ENCODE results near the gene ABTB2. TPM values are rescaled to one million over a fixed set of nuclear protein-coding genes. Genes with fewer than 3 reads are reported as not detected.

Gene ABTB2
- total RNA-seq, 1 experiment from 2014 or later, result 3.3 TPM

DNA sequence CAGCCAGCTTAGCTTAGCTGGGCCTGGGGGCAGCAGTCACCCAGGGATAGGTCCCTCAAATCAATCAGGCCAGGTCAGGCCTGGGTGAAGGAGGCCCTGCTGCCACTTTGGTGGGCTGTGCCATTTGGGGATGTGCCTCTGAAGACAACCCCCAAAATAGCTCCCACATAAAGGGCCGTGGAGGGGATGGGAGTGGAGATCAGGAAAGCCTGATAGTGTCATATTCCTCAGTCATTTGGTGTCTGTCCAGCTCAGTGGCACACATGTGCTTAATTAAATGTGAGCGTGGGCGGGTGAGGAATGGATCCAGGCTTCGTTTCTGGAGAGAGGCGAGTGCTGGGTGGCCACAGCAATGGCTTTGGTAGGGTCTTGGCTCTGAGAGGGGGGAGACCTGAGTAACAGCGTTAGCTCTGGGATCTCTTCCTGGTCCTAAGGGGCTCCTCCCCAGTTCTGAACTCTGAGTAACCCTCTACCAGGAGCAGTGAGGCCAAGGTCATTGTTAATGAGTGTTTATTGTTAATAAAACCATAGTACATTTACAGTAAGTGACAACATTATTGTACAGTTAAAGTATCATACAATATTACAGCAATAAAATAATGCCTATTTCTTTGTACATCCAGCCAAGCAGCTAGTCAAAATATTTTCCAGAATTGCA lies 207.2 kb downstream of the ABTB2 start:
- in situ Hi-C loops (cut with HindIII; ENCODE audit: low pct_unique_long_range_greater_than_20kb, low sequenced_read_pairs), result no loop called here

GRCh38 chr11:34149786-34150185 lies 208.0 kb downstream of the ABTB2 start:
- in situ Hi-C loops (cut with HindIII; ENCODE audit: low pct_unique_long_range_greater_than_20kb, low sequenced_read_pairs), result no loop called here
- peak; percentile 10 for DNase-seq (ENCODE audit: low read depth, low spot score)

More for the DNA sequence above, 207.2 kb downstream of the ABTB2 start:
- no peak for DNase-seq (ENCODE audit: low read depth, low spot score)

- in situ Hi-C loops (cut with HindIII; ENCODE audit: low pct_unique_long_range_greater_than_20kb, low sequenced_read_pairs), result no loop called here
- DNase-seq (ENCODE audit: low read depth, low spot score), result no peak
These were observed 208.5 kb downstream of the ABTB2 start for GRCh38 chr11:34149274-34149673.

DNA sequence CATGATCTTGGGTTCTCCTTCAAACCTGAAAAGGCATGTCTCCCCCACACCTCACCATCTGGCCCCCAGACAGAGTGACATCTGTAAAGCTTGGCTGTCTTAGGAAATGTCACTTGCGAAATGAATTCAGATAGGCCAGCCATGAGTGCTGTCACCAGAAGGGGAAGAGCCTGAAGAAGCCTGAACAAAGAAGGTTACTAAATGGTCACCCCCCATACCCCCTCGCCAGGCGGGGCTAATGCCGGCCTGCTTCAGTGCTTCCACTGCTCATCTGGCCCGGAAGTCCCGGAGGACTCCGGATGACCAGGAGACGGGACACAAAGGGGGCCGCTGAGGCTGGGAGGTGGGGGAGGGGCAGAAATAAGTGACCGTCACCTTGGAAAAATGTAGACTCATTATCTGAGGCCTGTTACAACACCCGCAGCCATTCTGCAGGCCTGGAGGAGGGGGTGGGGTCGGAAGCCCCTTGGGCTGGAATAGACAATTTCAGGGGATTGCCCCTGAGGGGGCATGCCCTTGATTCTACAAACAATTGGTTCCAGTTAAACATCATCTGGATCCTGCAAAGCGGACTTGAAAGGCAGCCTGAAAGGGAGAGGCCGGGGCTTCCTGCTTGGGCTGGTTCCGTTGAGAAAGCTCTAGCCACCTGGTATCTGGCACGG lies 209.2 kb downstream of the ABTB2 start:
- DNase-seq (ENCODE audit: low read depth, low spot score), result no peak
- in situ Hi-C loops (cut with HindIII; ENCODE audit: low pct_unique_long_range_greater_than_20kb, low sequenced_read_pairs), result no loop called here

DNA sequence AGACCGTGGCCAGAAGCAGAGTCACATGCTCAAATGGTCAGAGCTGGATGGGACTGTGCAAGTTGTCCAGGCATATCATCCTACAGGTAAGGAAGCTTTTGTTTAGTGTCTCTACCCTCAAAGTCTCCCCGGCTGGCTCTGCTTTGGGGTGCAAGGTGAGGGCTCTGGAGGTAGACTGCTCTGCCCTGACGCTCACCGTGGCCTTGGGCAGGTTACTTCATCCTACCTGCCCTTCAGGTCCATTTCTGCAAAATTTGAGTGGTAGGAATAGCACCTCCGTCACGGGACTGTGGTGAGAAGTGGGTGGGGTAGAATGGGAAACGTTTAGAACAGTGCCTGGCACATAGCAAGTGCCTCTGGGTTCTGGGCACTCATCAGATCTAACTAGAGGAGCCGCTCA lies 210.2 kb downstream of the ABTB2 start:
- in situ Hi-C loops (cut with HindIII; ENCODE audit: low pct_unique_long_range_greater_than_20kb, low sequenced_read_pairs), result no loop called here
- no peak for DNase-seq (ENCODE audit: low read depth, low spot score)

DNA sequence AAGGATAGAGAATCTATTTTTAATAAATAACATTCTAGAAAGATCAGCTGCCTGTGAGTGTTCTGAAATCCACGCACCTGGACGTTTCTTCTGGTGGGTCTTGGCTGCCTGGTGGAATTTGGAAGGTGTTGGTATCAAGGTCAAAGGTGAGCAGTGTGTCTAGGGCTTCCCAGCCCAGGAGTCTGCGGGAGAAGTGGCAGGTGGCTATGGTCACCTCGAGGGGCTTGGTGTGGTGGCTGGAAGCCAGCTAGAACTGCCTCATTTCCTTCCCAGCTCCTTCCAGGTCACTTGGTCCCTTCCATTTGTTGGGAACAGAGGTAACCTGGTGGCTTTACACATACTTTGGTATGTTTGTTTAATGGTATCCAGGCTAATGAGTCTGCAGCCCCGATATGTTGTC lies 210.9 kb downstream of the ABTB2 start:
- DNase-seq (ENCODE audit: low read depth, low spot score), result no peak
- in situ Hi-C loops (cut with HindIII; ENCODE audit: low pct_unique_long_range_greater_than_20kb, low sequenced_read_pairs), result no loop called here

- in situ Hi-C loops (cut with HindIII; ENCODE audit: low pct_unique_long_range_greater_than_20kb, low sequenced_read_pairs), result no loop called here
These were observed 211.4 kb downstream of the ABTB2 start for GRCh38 chr11:34146411-34146810.

GRCh38 chr11:34145847-34146381 lies 211.9 kb downstream of the ABTB2 start:
- in situ Hi-C loops (cut with HindIII; ENCODE audit: low pct_unique_long_range_greater_than_20kb, low sequenced_read_pairs), result no loop called here
- DNase-seq (ENCODE audit: low read depth, low spot score), result no peak

More at GRCh38 chr11:34146411-34146810, 211.4 kb downstream of the ABTB2 start:
- no peak for DNase-seq (ENCODE audit: low read depth, low spot score)

DNA sequence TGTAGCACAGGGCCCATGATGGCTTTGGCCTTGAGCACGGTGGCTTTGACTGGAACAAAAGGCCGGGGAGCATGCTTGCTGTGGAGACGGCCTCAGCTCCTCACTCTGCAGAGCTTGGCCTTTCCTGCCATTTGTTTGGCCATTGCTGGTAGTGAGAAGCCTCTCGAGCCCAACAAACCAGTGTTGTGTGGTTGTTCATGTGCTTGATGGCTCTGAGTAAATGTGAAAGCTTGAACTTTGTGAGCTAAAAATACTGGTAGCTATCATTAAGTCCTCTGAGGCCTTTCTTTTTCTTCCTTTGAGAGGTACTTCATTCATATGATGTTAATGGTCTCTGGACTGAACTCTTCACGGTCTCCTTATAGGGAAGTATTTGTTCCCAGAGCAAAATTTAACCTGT lies 212.7 kb downstream of the ABTB2 start:
- in situ Hi-C loops (cut with HindIII; ENCODE audit: low pct_unique_long_range_greater_than_20kb, low sequenced_read_pairs), result no loop called here
- no peak for DNase-seq (ENCODE audit: low read depth, low spot score)

GRCh38 chr11:34143048-34143447 lies 214.8 kb downstream of the ABTB2 start:
- in situ Hi-C loops (cut with HindIII; ENCODE audit: low pct_unique_long_range_greater_than_20kb, low sequenced_read_pairs), result no loop called here
- DNase-seq (ENCODE audit: low read depth, low spot score), result no peak

DNA sequence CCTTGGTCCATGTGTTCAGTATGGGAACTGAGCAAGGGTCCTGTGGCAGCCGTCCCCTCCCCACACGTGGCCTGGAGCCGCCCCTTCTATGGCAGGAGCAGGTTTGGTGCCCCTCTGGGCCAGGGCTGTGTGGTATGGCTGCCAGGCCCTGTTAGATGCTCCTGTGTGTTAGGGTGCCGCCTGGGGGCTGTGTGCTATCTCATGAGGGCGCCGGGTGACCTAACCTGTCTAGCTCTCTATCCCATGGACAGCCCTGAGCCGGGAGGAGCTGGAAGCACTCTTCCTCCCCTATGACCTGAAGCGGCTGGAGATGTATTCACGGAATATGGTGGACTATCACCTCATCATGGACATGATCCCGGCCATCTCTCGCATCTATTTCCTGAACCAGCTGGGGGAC lies 217.7 kb downstream of the ABTB2 start:
- DNase-seq (ENCODE audit: low read depth, low spot score), result no peak
- in situ Hi-C loops (cut with HindIII; ENCODE audit: low pct_unique_long_range_greater_than_20kb, low sequenced_read_pairs), result no loop called here

DNA sequence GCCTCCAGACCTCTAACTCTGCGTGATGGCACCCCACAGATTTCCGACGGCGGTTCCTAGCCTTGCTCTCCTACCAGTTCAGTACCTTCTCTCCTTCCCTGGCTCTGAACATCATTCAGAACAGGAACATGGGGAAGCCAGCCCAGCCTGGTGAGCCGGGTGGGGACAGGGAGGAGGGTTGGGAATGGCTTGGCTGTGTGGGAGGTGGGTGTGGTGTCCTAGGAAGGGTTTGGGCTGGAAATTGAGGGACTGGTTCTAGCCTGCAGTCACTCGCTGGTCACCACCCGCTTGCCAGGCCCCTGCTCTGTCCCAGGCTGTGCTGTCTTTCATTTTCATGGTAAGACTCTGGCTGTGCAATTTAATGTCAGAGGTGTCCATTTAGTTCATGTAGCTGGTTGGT lies 218.5 kb downstream of the ABTB2 start:
- in situ Hi-C loops (cut with HindIII; ENCODE audit: low pct_unique_long_range_greater_than_20kb, low sequenced_read_pairs), result no loop called here
- DNase-seq (ENCODE audit: low read depth, low spot score), result no peak

GRCh38 chr11:34136420-34136819 lies 221.4 kb downstream of the ABTB2 start:
- no peak for DNase-seq (ENCODE audit: low read depth, low spot score)
- in situ Hi-C loops (cut with HindIII; ENCODE audit: low pct_unique_long_range_greater_than_20kb, low sequenced_read_pairs), result no loop called here

DNA sequence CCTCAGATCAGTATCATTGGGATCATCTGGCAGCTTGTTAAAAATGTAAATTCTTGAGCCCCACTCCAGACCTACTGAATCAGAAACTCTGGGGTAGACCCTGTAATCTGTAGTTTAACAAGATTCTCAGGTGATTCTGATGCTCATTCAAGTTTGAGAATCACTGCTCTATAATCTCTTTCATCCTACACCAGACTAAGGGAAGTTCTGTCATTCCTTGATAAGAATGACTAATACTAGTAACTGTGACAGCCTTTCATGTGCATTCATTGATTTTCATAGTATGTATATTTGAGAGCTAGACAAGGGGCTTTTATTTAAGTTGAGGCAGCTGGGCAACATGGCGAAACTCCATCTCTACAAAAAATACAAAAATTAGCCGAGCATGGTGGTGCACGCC lies 222.4 kb downstream of the ABTB2 start:
- in situ Hi-C loops (cut with HindIII; ENCODE audit: low pct_unique_long_range_greater_than_20kb, low sequenced_read_pairs), result no loop called here
- DNase-seq (ENCODE audit: low read depth, low spot score), result no peak

DNA sequence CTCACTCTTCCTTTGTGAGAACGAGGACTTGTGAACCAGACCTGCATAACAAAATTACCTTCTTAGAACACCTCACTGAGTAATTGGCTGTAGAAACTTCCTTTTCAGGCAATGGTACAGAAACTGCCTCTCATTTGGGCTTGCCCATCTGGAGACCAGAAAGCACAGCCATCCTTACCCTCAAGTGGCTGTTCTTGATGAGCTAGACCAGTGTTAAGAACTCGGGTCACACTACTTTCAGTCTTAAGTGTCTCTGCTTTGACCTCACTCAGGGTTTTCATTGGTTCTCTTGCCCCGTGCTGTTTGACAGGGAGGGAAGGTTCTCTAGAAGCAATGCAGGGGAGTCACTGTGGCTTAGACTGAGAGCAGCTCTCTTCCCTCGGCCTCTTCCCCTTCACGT lies 223.0 kb downstream of the ABTB2 start:
- DNase-seq (ENCODE audit: low read depth, low spot score), result no peak
- in situ Hi-C loops (cut with HindIII; ENCODE audit: low pct_unique_long_range_greater_than_20kb, low sequenced_read_pairs), result no loop called here

DNA sequence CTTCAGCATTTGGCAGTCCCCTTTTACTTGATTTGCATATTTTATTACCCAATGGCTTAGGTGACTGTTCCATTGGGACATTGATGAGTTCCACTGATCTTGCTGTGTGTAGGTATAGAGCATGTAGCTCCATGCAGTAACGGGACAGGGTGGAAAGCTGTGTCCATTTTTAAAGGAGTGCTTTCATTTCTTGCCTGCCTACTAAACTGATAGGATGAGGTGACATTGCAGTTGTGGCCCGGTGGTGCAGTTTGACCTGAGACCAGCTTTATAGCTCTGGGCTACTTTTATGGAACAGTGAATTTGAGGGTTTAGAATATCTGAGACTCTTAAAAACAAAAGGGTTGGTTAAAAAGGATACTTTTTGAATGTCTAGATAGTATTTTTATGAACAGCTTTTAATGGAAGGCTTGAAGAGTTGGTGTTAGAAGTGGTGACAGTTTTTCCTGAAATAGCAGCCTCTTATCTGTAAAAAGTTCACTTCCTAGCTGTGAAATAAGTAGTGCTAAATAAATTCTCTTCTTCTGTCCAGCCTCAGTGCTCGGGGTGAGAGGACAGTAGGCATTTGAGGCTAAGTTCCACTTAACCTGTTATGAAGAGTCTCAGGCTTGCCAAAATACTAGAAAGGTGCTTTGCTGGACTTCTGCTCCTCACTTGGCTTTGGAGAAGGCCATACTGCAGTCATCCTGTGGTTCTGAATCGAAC lies 225.4 kb downstream of the ABTB2 start:
- in situ Hi-C loops (cut with HindIII; ENCODE audit: low pct_unique_long_range_greater_than_20kb, low sequenced_read_pairs), result no loop called here
- DNase-seq (ENCODE audit: low read depth, low spot score), result no peak

GRCh38 chr11:34128824-34129223 lies 229.0 kb downstream of the ABTB2 start:
- no peak for DNase-seq (ENCODE audit: low read depth, low spot score)

DNA sequence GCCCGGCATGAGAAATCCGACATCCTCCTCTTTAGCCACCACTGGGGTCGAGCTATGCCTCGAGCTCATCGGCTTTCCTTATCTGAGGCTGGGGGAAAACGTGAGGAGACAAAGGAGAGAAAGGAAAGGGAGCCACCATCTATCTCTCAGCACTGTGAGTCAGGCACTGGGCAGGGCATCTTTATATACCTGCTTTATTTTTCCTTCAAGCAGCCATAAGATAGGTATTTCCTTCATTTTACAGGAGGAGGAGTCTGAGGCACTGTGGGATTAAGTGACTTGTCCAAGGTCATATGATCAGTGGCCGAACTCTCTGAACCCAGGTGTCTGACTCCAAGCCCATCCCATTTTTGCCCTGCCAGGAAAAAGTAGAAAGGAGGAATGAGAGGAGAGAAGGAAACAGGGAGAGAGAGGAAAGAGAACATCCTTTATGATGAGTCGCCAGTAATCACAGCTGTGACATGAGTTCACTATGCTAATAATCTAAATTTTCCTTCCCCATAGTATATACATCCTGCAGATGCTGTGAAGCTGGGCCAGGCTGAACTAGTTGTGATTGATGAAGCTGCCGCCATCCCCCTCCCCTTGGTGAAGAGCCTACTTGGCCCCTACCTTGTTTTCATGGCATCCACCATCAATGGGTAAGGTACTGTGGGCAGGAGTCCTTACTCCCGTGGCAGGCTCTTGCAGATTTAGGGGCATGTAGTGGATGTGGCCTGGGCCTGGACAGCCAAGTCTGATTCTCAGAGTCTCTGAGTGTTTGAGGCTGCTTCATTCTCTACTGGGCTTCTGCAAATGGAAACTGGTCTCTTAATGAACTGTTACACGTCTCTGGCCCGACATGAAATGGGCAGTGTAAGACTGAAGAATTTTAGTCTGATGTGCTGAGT lies 230.6 kb downstream of the ABTB2 start:
- in situ Hi-C loops (cut with HindIII; ENCODE audit: low pct_unique_long_range_greater_than_20kb, low sequenced_read_pairs), result no loop called here
- no peak for DNase-seq (ENCODE audit: low read depth, low spot score)

More at GRCh38 chr11:34128824-34129223, 229.0 kb downstream of the ABTB2 start:
- in situ Hi-C loops (cut with HindIII; ENCODE audit: low pct_unique_long_range_greater_than_20kb, low sequenced_read_pairs), result no loop called here

All from SK-MEL-5 (cell line).